ENCODE measurements around the gene PAWR. TPM values are rescaled to one million over a fixed set of nuclear protein-coding genes. Genes with fewer than 3 reads are reported as not detected.

PAWR gene
- total and polyA plus RNA-seq, 2 donors (not counting 3 experiments of a cell fraction or from before 2014, with no cell fraction given), result 18.3 to 154 TPM

- H3K4me2 ChIP-seq (ENCODE audit: insufficient read depth, low read length), result no peak overlapping the region
- TF ChIP-seq FOS (IDR thresholded peaks at IDR 0.05; ENCODE audit: borderline replicate concordance, insufficient read depth, low read length) (no peak), MYC (IDR thresholded peaks at IDR 0.05; ENCODE audit: low read depth, low read length) (no peak)
- CTCF ChIA-PET, result no interaction called here
- DNase-seq (ENCODE audit: low read depth, low spot score) (no peak), FAIRE-seq (peak; percentile 8)
- POLR2A ChIA-PET, result no interaction called here
- H3K9ac ChIP-seq (replicated peaks; ENCODE audit: extremely low read depth, insufficient read depth, low read length), result no peak overlapping the region
- dilution Hi-C loops (cut with MboI; ENCODE audit: extremely low pct_ligation_motif_present, low sequenced_read_pairs) (no loop called here), intact Hi-C loops (cut with micrococcal nuclease) (no loop called here)
- peaks cover 2 to 3% of the 10 kb centered on the region in 2 experiments for H3K36me3 ChIP-seq (ENCODE audit: control insufficient read depth in 2 of 2, extremely low read depth in 1 of 2, insufficient read depth in 2 of 2, low read length in 2 of 2)
- H3K9me3 ChIP-seq (replicated peaks; ENCODE audit: control insufficient read depth, insufficient read depth, low read length), result no peaks in the 10 kb centered on the region
- H2AFZ ChIP-seq (ENCODE audit: low read depth, low read length), result no peak overlapping the region
- H3K4me1 ChIP-seq (ENCODE audit: control insufficient read depth, extremely low read depth, insufficient read depth, low read length), result no peaks in the 10 kb centered on the region
- peaks cover 31% of the 10 kb centered on the region for H3K79me2 ChIP-seq (ENCODE audit: control insufficient read depth, insufficient read depth, low read length)
- H4K20me1 ChIP-seq (replicated peaks; ENCODE audit: control insufficient read depth, extremely low read depth, insufficient read depth, low read length), result no peaks in the 10 kb centered on the region
- H3K4me3 ChIP-seq (replicated peaks in 1 of 3; ENCODE audit: insufficient read depth in 1 of 3, low read depth in 1 of 3, low read length in 3 of 3), result no peak overlapping the region
- H3K27me3 ChIP-seq (ENCODE audit: control insufficient read depth in 2 of 2, insufficient read depth in 2 of 2, low read length in 2 of 2), result no peaks in the 10 kb centered on the region
- no TSS peak for BruUV-seq (replicated peaks)
- H3K9me1 ChIP-seq (replicated peaks; ENCODE audit: control insufficient read depth, extremely low read depth, insufficient read depth, low read length), result no peaks in the 10 kb centered on the region
- H3K27ac ChIP-seq (ENCODE audit: insufficient read depth, low read depth, low read length), result no peak overlapping the region
Observed at GRCh38 chr12:79597910-79598309, 92.9 kb downstream of the PAWR start.

GRCh38 chr12:79596719-79597350, 93.9 kb downstream of the PAWR start:
- no peaks in the 10 kb centered on the region for H3K4me1 ChIP-seq (ENCODE audit: control insufficient read depth, extremely low read depth, insufficient read depth, low read length)
- TF ChIP-seq GATA2 (IDR thresholded peaks at IDR 0.05; ENCODE audit: insufficient read depth, insufficient read length, low read depth, low read length) (no peak), FOS (IDR thresholded peaks at IDR 0.05; ENCODE audit: borderline replicate concordance, insufficient read depth, low read length) (no peak), MYC (IDR thresholded peaks at IDR 0.05; ENCODE audit: low read depth, low read length) (no peak)
- no peak for FAIRE-seq
- H3K36me3 ChIP-seq (ENCODE audit: control insufficient read depth in 2 of 2, extremely low read depth in 1 of 2, insufficient read depth in 2 of 2, low read length in 2 of 2), result peaks cover 2 to 7% of the 10 kb centered on the region in 2 experiments
- H4K20me1 ChIP-seq (replicated peaks; ENCODE audit: control insufficient read depth, extremely low read depth, insufficient read depth, low read length), result no peaks in the 10 kb centered on the region
- intact Hi-C loops (cut with micrococcal nuclease) (no loop called here), dilution Hi-C loops (cut with MboI; ENCODE audit: extremely low pct_ligation_motif_present, low sequenced_read_pairs) (no loop called here)
- no peak overlapping the region for H3K4me2 ChIP-seq (ENCODE audit: insufficient read depth, low read length)
- no peak overlapping the region for H2AFZ ChIP-seq (ENCODE audit: low read depth, low read length)
- DNase-seq (ENCODE audit: low read depth, low spot score), result no peak
- no peak overlapping the region for H3K9ac ChIP-seq (replicated peaks; ENCODE audit: extremely low read depth, insufficient read depth, low read length)
- H3K27me3 ChIP-seq (ENCODE audit: control insufficient read depth in 2 of 2, insufficient read depth in 2 of 2, low read length in 2 of 2), result no peaks in the 10 kb centered on the region
- no peak overlapping the region for H3K4me3 ChIP-seq (replicated peaks in 1 of 3; ENCODE audit: insufficient read depth in 1 of 3, low read depth in 1 of 3, low read length in 3 of 3)
- ChIA-PET POLR2A (no interaction called here), CTCF (interaction anchor here (0.6 to 0.8 kb wide), 2 partner anchors 12 to 261 kb away, joined by 3 read pairs; no protein-coding TSS in a partner anchor)
- no TSS peak for BruUV-seq (replicated peaks)
- H3K9me1 ChIP-seq (replicated peaks; ENCODE audit: control insufficient read depth, extremely low read depth, insufficient read depth, low read length), result no peaks in the 10 kb centered on the region
- H3K27ac ChIP-seq (ENCODE audit: insufficient read depth, low read depth, low read length), result no peak overlapping the region
- H3K9me3 ChIP-seq (replicated peaks; ENCODE audit: control insufficient read depth, insufficient read depth, low read length), result no peaks in the 10 kb centered on the region
- H3K79me2 ChIP-seq (ENCODE audit: control insufficient read depth, insufficient read depth, low read length), result peaks cover 25% of the 10 kb centered on the region

Measured in endothelial cell of umbilical vein (primary cell).